Tracheal epithelial cell (primary cell): ENCODE measurements around the gene OMD. TPM values are rescaled to one million over a fixed set of nuclear protein-coding genes. Genes with fewer than 3 reads are reported as not detected.

Experiments
- total RNA-seq: library from RNA; depleted of rRNA; stranded (reverse); fragments of >200 nt; gene quantifications from 2 replicates; pipeline ENCODE4 v1.2.1, GENCODE V29; 2014

OMD gene
- total RNA-seq: not detected in 2 replicates

GRCh38 chr9:92424340-92424739, at the start of gene OMD:
Gene OMD (minus strand): TSS chr9:92424471. CDS start chr9:92417558, 6,913 bp downstream.

GRCh38 chr9:92404042-92404836, 20.0 kb downstream of the OMD start, which contains the start of gene OGN:
Gene OGN (minus strand): TSS chr9:92404578. CDS start chr9:92403407, 1,171 bp downstream.

Other genes starting within 250 kb of the OMD start
- 344 and 547 TPM in 2 replicates for gene IARS1, start 130.8 kb downstream of the OMD start, total RNA-seq
- 20.2 and 25.8 TPM in 2 replicates for gene NOL8, start 99.1 kb downstream of the OMD start, total RNA-seq
- 0.85 and 1.4 TPM in 2 replicates for gene CENPP, start 98.5 kb downstream of the OMD start, total RNA-seq
- gene OGN, start 19.9 kb downstream of the OMD start, total RNA-seq: not detected in 2 replicates
- gene ASPN, start 58.0 kb upstream of the OMD start, total RNA-seq: under 0.01 TPM in 1 of 2 replicates, not detected in the other
- 1.1 and 1.4 TPM in 2 replicates for gene ECM2, start 111.5 kb upstream of the OMD start, total RNA-seq
- 31.6 and 33.9 TPM in 2 replicates for gene IPPK, start 245.7 kb upstream of the OMD start, total RNA-seq